K562 (cell line): ENCODE measurements around the gene TP53I13. TPM values are rescaled to one million over a fixed set of nuclear protein-coding genes. Genes with fewer than 3 reads are reported as not detected.

Experiments
- ATAC-seq: fragments of 200-7000 bp; cut with Tn5 transposase; 3 replicates; pipeline ENCODE4 v1.9.1; 2020; ENCODE audit warnings: moderate library complexity
- BruUV-seq: library from RNA; stranded (reverse); fragments of 400-500 nt; replicated peaks from 2 replicates; lab custom pipeline; 2021; lab: Mats Ljungman, UMichigan
- CTCF ChIA-PET: fragments of 300-600 bp; formaldehyde crosslinking; extraction: SDS; loops from one replicate; lab custom pipeline; 2021; ENCODE audit warnings: low intra/inter-chr PET ratio; lab: Yijun Ruan, JAX
- POLR2A ChIA-PET: fragments of 300-600, 350-650 bp; sonication (Branson Sonifier 250); formaldehyde crosslinking; extraction: SDS; loops from one replicate; lab custom pipeline; 2021; ENCODE audit warnings: antibody characterized with exemption, inconsistent platforms; lab: Yijun Ruan, JAX
- DNase-seq, 4 experiments: peaks; one replicate each; pipeline versions ENCODE4 v3.0.0 to v3.0.0-alpha.2; 2011 to 2018; ENCODE audit warnings: low spot score in 3 of 4, mixed read lengths in 3 of 4; ENCODE audit errors: extremely low read depth in 1 of 4
- FAIRE-seq: peaks from 2 replicates; lab custom pipeline; 2011; peaks lifted over from hg19 to GRCh38; lab: Jason Lieb, UNC
- H2AFZ ChIP-seq: 2 replicates; pipeline ENCODE4 v1.6.0; 2011; ENCODE audit warnings: low read depth, low read length, control low read depth, inconsistent platforms
- H3K27ac ChIP-seq: fragments of 200-600 bp; 3 replicates; pipeline ENCODE4 v1.8.0; 2011; ENCODE audit warnings: low read depth, mild to moderate bottlenecking, control low read depth, inconsistent platforms, low read length, moderate library complexity, mixed read lengths; ENCODE audit errors: extremely low read depth
- H3K27me3 ChIP-seq, 2 experiments: fragments of 300-600 bp in 1 of 2; 2 replicates in 1 of 2; 3 replicates in 1 of 2; pipeline versions ENCODE4 v1.6.0 to v1.8.0; 2011; ENCODE audit warnings: inconsistent platforms in 2 of 2, low read length in 2 of 2, mild to moderate bottlenecking in 1 of 2, mixed read lengths in 1 of 2, moderate library complexity in 1 of 2; ENCODE audit not compliant: control insufficient read depth in 2 of 2, insufficient read depth in 2 of 2
- H3K36me3 ChIP-seq: fragments of 300-600 bp; 3 replicates; pipeline ENCODE4 v1.8.0; 2011; ENCODE audit warnings: mild to moderate bottlenecking, low read length, inconsistent platforms; ENCODE audit not compliant: control insufficient read depth, insufficient read depth
- H3K4me1 ChIP-seq, 2 experiments: fragments of 200-600 bp in 1 of 2; replicated peaks in 1 of 2; 2 replicates in 1 of 2; 3 replicates in 1 of 2; pipeline versions ENCODE4 v1.5.1 to v1.8.0; 2011; ENCODE audit warnings: inconsistent platforms in 2 of 2, low read length in 2 of 2, mild to moderate bottlenecking in 1 of 2, mixed read lengths in 1 of 2, moderate library complexity in 1 of 2; ENCODE audit not compliant: control insufficient read depth in 2 of 2, insufficient read depth in 2 of 2
- H3K4me2 ChIP-seq: 2 replicates; pipeline ENCODE4 v1.6.1; 2011; ENCODE audit warnings: low read length, control low read depth, inconsistent platforms, mixed read lengths; ENCODE audit not compliant: insufficient read depth
- H3K4me3 ChIP-seq: fragments of 200-600 bp; sonication (generic), shearing (Covaris generic); 2 replicates; pipeline ENCODE4 v1.5.1; 2016; ENCODE audit warnings: control low read depth, inconsistent platforms
- H3K79me2 ChIP-seq: fragments of 200-600 bp; 3 replicates; pipeline ENCODE4 v1.8.0; 2011; ENCODE audit warnings: low read length, inconsistent platforms; ENCODE audit not compliant: control insufficient read depth, insufficient read depth
- H3K9ac ChIP-seq, 2 experiments: 2 replicates each; pipeline versions ENCODE4 v1.6.0 to v1.6.1; 2011; ENCODE audit warnings: low read depth in 2 of 2, low read length in 2 of 2, control low read depth in 1 of 2, inconsistent platforms in 1 of 2, mild to moderate bottlenecking in 1 of 2, mixed read lengths in 1 of 2; ENCODE audit not compliant: insufficient read depth in 1 of 2
- H3K9me1 ChIP-seq: one replicate; pipeline ENCODE4 v1.6.0; 2011; ENCODE audit warnings: inconsistent platforms, mild to moderate bottlenecking, low read length, moderate library complexity; ENCODE audit not compliant: control insufficient read depth, insufficient read depth
- H3K9me3 ChIP-seq: replicated peaks from 2 replicates; pipeline ENCODE4 v1.5.1; 2011; ENCODE audit warnings: low read depth, low read length, inconsistent platforms; ENCODE audit not compliant: control insufficient read depth, insufficient read depth
- H4K20me1 ChIP-seq: replicated peaks from 2 replicates; pipeline ENCODE4 v1.6.1; 2011; ENCODE audit warnings: low read length, inconsistent platforms, mixed read lengths; ENCODE audit not compliant: control insufficient read depth, insufficient read depth
- ELF4 ChIP-seq: fragments of 450-650 bp; formaldehyde crosslinking; IDR thresholded peaks from 2 replicates; pipeline ENCODE4 v1.4.0; 2022; ENCODE audit warnings: missing genetic modification characterization
- KAT8 ChIP-seq: fragments of 450-650 bp; IDR thresholded peaks from 2 replicates; pipeline ENCODE4 v1.6.1; 2016; ENCODE audit warnings: low read depth, mild to moderate bottlenecking
- NR1H2 ChIP-seq: sonication (generic); formaldehyde crosslinking; IDR thresholded peaks from 2 replicates; pipeline ENCODE4 v1.4.0; 2020; ENCODE audit warnings: mild to moderate bottlenecking, missing genetic modification reagents
- POLR2AphosphoS5 ChIP-seq: IDR thresholded peaks from 2 replicates; pipeline ENCODE4 v1.6.1; 2011; ENCODE audit warnings: mild to moderate bottlenecking, low read depth, low read length, moderate library complexity; ENCODE audit not compliant: control insufficient read depth, insufficient read depth
- RB1 ChIP-seq: fragments of 450-650 bp; IDR thresholded peaks from 2 replicates; pipeline ENCODE4 v1.6.1; 2017; ENCODE audit warnings: low read depth, mild to moderate bottlenecking
- SOX6 ChIP-seq: fragments of 450-650 bp; IDR thresholded peaks from 2 replicates; pipeline ENCODE4 v1.6.1; 2014; ENCODE audit warnings: mild to moderate bottlenecking
- TRIM28 ChIP-seq: fragments of 450-650 bp; IDR thresholded peaks from 2 replicates; pipeline ENCODE4 v1.6.1; 2017
- ZNF165 ChIP-seq: fragments of 250-450 bp; sonication (Bioruptor Pico); IDR thresholded peaks from 2 replicates; pipeline ENCODE4 v1.4.0; 2020; ENCODE audit warnings: borderline replicate concordance
- ZNF584 ChIP-seq: fragments of 200-800 bp; sonication (Bioruptor generic); IDR thresholded peaks from 2 replicates; pipeline ENCODE4 v1.6.1; 2016; ENCODE audit warnings: low read depth, mild to moderate bottlenecking, missing genetic modification characterization, missing compliant biosample characterization
- WGBS: fragments of 100-300 bp; shearing (Covaris generic); methylation state at CpG from one replicate; pipeline ENCODE4 v1.1.6; 2016; ENCODE audit warnings: low coverage, mixed read lengths; ENCODE audit not compliant: insufficient coverage; ENCODE audit errors: missing lambda C conversion rate; 5-methylcytosine and 5-hydroxymethylcytosine counted together
- in situ Hi-C: fragments of 300-500 bp; cut with MboI; formaldehyde crosslinking; loops from 4 replicates; pipeline ENCODE4 v1.15.0; 2018; ENCODE audit warnings: inconsistent platforms, mixed read lengths
- intact Hi-C: fragments of 100-400 bp; cut with micrococcal nuclease; formaldehyde crosslinking; loops from 2 replicates; pipeline ENCODE4 v1.14.2; 2022
- polyA plus RNA-seq, 8 experiments: library from polyadenylated mRNA; depleted of rRNA in 4 of 8; stranded (reverse) in 5 of 8; unstranded in 3 of 8; fragments of >200 nt; fragmentation: Nextera tagmentation in 2 of 8; fragmentation: Illumina TruSeq in 1 of 8; extraction: Ambion mirVana in 2 of 8; extraction: Trizol in 1 of 8; gene quantifications; 2 replicates each; pipeline versions ENCODE4 v1.2.1 to v1.2.3, GENCODE V29; 2011 to 2014; ENCODE audit warnings: inconsistent platforms in 1 of 8, missing spikeins in 1 of 8
- total RNA-seq, 7 experiments: library from RNA; depleted of rRNA in 6 of 7; stranded (reverse); fragments of >200 nt in 6 of 7; fragmentation: Illumina TruSeq in 2 of 7; extraction: Trizol in 2 of 7; gene quantifications; 2 replicates each; pipeline versions ENCODE4 v1.2.1 to v1.2.3, GENCODE V29; 2011 to 2021; ENCODE audit warnings: low replicate concordance in 1 of 7
- TF ChIP-seq, protein P1 (sequence below): sonication (generic); formaldehyde crosslinking; IDR thresholded peaks from 2 replicates; pipeline ENCODE4 v1.4.0; 2020; ENCODE audit warnings: mild to moderate bottlenecking, missing genetic modification reagents
- TF ChIP-seq, protein P2 (sequence below): fragments of 250-450 bp; sonication (Bioruptor Pico); IDR thresholded peaks from 2 replicates; pipeline ENCODE4 v1.8.0; 2021; ENCODE audit warnings: moderate library complexity, mild to moderate bottlenecking, inconsistent platforms
- TF ChIP-seq, protein P3 (sequence below), 2 experiments: fragments of 450-650 bp in 1 of 2; IDR thresholded peaks; 2 replicates each; pipeline ENCODE4 v1.6.1; 2011 to 2017; ENCODE audit warnings: low read depth in 2 of 2, antibody characterized with exemption in 1 of 2, borderline replicate concordance in 1 of 2, low read length in 1 of 2, mild to moderate bottlenecking in 1 of 2, mixed read lengths in 1 of 2; ENCODE audit not compliant: control insufficient read depth in 1 of 2
- TF ChIP-seq, protein P4 (sequence below): fragments of 450-650 bp; IDR thresholded peaks from 2 replicates; pipeline ENCODE4 v1.6.1; 2017; ENCODE audit warnings: mild to moderate bottlenecking, moderate library complexity

Gene TP53I13
- total and polyA plus RNA-seq, 9 of the 15 experiments (the other 6 are each of a cell fraction or from before 2014, with no cell fraction given), result 0.08 to 28.3 (median 9.1) TPM

DNA sequence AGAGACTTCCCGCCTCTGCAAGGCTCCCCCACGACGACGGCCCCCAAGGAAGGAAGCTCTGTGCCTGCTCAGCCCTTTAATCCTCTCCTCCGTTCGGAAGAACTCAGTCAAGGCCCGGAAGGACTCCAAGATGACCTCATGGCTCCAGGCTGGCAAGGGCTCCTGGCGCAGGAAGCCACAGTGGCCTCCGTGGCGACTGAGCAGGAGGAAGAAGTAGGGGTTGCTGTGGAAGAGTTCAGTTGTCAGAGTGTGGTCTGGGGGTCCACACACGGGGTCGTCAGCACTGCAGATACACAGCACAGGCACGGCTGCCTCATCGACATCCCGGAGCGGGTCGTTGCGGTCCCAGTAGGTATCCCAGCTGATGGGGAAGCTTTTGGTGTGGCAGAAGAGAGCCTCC, 5.9 kb upstream of the TP53I13 start:
- in situ Hi-C loops (no loop called here), intact Hi-C loops (no loop called here)
- H3K9me3 ChIP-seq, result no peaks in the 10 kb centered on the region
- WGBS, result 56% methylated on average over 18 of the region's 18 CpGs
- ChIA-PET POLR2A (interaction anchor here (0.6 kb wide), 1 partner anchor 141 kb away, joined by 3 read pairs; no protein-coding TSS in a partner anchor), CTCF (no interaction called here)
- H3K4me2 ChIP-seq, result no peak overlapping the region
- no peak overlapping the region for H2AFZ ChIP-seq
- peaks cover 10 to 13% of the 10 kb centered on the region in 2 experiments; a peak in 4 of 5 replicates for H3K27me3 ChIP-seq
- FAIRE-seq, result no peak
- no peak overlapping the region for H3K27ac ChIP-seq
- H3K9me1 ChIP-seq, result no peaks in the 10 kb centered on the region
- H4K20me1 ChIP-seq, result peaks cover 15% of the 10 kb centered on the region
- no peak for TF ChIP-seq ELF4
- TF ChIP-seq, protein P1, sequence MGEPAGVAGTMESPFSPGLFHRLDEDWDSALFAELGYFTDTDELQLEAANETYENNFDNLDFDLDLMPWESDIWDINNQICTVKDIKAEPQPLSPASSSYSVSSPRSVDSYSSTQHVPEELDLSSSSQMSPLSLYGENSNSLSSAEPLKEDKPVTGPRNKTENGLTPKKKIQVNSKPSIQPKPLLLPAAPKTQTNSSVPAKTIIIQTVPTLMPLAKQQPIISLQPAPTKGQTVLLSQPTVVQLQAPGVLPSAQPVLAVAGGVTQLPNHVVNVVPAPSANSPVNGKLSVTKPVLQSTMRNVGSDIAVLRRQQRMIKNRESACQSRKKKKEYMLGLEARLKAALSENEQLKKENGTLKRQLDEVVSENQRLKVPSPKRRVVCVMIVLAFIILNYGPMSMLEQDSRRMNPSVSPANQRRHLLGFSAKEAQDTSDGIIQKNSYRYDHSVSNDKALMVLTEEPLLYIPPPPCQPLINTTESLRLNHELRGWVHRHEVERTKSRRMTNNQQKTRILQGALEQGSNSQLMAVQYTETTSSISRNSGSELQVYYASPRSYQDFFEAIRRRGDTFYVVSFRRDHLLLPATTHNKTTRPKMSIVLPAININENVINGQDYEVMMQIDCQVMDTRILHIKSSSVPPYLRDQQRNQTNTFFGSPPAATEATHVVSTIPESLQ (CRISPR knock-in tag), result no peak
- no peak for TF ChIP-seq ZNF165 (CRISPR knock-in tag)
- no peak for TF ChIP-seq NR1H2 (CRISPR knock-in tag)
- TF ChIP-seq, protein P2, sequence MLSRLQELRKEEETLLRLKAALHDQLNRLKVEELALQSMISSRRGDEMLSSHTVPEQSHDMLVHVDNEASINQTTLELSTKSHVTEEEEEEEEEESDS (CRISPR knock-in tag), result no peak
- TF ChIP-seq, protein P3, sequence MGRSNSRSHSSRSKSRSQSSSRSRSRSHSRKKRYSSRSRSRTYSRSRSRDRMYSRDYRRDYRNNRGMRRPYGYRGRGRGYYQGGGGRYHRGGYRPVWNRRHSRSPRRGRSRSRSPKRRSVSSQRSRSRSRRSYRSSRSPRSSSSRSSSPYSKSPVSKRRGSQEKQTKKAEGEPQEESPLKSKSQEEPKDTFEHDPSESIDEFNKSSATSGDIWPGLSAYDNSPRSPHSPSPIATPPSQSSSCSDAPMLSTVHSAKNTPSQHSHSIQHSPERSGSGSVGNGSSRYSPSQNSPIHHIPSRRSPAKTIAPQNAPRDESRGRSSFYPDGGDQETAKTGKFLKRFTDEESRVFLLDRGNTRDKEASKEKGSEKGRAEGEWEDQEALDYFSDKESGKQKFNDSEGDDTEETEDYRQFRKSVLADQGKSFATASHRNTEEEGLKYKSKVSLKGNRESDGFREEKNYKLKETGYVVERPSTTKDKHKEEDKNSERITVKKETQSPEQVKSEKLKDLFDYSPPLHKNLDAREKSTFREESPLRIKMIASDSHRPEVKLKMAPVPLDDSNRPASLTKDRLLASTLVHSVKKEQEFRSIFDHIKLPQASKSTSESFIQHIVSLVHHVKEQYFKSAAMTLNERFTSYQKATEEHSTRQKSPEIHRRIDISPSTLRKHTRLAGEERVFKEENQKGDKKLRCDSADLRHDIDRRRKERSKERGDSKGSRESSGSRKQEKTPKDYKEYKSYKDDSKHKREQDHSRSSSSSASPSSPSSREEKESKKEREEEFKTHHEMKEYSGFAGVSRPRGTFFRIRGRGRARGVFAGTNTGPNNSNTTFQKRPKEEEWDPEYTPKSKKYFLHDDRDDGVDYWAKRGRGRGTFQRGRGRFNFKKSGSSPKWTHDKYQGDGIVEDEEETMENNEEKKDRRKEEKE (IDR thresholded peaks at IDR 0.05; ENCODE audit: borderline replicate concordance in 1 of 2, control insufficient read depth in 1 of 2, low read depth in 2 of 2, low read length in 1 of 2), result no peak
- TF ChIP-seq, protein P4, sequence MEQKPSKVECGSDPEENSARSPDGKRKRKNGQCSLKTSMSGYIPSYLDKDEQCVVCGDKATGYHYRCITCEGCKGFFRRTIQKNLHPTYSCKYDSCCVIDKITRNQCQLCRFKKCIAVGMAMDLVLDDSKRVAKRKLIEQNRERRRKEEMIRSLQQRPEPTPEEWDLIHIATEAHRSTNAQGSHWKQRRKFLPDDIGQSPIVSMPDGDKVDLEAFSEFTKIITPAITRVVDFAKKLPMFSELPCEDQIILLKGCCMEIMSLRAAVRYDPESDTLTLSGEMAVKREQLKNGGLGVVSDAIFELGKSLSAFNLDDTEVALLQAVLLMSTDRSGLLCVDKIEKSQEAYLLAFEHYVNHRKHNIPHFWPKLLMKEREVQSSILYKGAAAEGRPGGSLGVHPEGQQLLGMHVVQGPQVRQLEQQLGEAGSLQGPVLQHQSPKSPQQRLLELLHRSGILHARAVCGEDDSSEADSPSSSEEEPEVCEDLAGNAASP, result no peak
- TF ChIP-seq RB1, result no peak
- TF ChIP-seq POLR2AphosphoS5, result no peak
- TF ChIP-seq TRIM28, result no peak
- TF ChIP-seq SOX6, result no peak
- no peak for TF ChIP-seq ZNF584
- TF ChIP-seq KAT8, result no peak
- no TSS peak for BruUV-seq
- H3K4me1 ChIP-seq, result peaks cover 3 to 22% of the 10 kb centered on the region in 2 experiments; a peak in 4 of 5 replicates
- no peak for DNase-seq
- H3K4me3 ChIP-seq, result no peak overlapping the region
- ATAC-seq, result no peak
- peak overlapping the region in 1 of 2 experiments; percentile 63; a peak in 1 of 4 replicates for H3K9ac ChIP-seq
- H3K79me2 ChIP-seq, result no peaks in the 10 kb centered on the region
- H3K36me3 ChIP-seq, result no peaks in the 10 kb centered on the region
